Activated T-helper 2 cell treated with anti-CD3 and anti-CD28 coated beads, Interferon-gamma antibody, Interleukin-2, Interleukin-4, amounts not matched to agents 10 μg/mL and 5 μg/mL and 100 μg/mL, durations not matched to agents 14 hours and 24 hours and 36 hours (primary cell): ENCODE data around the gene HYOU1. TPM values are rescaled to one million over a fixed set of nuclear protein-coding genes. Genes with fewer than 3 reads are reported as not detected.
"Not testable (repeated sequence)": the region's sequence is repeated elsewhere in the genome, so short reads cannot be mapped to it uniquely, and the experiment has no call there.

Source experiments
- DNase-seq: peaks from one replicate; pipeline ENCODE4 v3.0.0; 2021; ENCODE audit warnings: low spot score
- H3K27ac Mint-ChIP-seq: one replicate; pipeline ENCODE4 v1.8.0; 2021; ENCODE audit warnings: mixed read lengths
- H3K27me3 Mint-ChIP-seq: one replicate; pipeline ENCODE4 v1.8.0; 2021; ENCODE audit warnings: low read depth, mixed read lengths
- H3K36me3 Mint-ChIP-seq: one replicate; pipeline ENCODE4 v1.8.0; 2021; ENCODE audit warnings: low read depth, mixed read lengths
- H3K4me1 Mint-ChIP-seq: one replicate; pipeline ENCODE4 v1.8.0; 2021; ENCODE audit warnings: low read depth, mixed read lengths
- H3K4me3 Mint-ChIP-seq: one replicate; pipeline ENCODE4 v1.8.0; 2021; ENCODE audit warnings: low read depth, mild to moderate bottlenecking, moderate library complexity, mixed read lengths
- H3K9me3 Mint-ChIP-seq: one replicate; pipeline ENCODE4 v1.8.0; 2021; ENCODE audit warnings: mixed read lengths
- intact Hi-C: fragments of 100-400 bp; cut with micrococcal nuclease; formaldehyde crosslinking; loops from one replicate; pipeline ENCODE4 v1.15.1; 2023
- total RNA-seq: library from RNA; stranded (reverse); gene quantifications from 2 replicates; pipeline ENCODE4 v1.2.3, GENCODE V29; 2022

The HYOU1 gene
- total RNA-seq, 1 donor from 2014 or later: 215 TPM

DNA sequence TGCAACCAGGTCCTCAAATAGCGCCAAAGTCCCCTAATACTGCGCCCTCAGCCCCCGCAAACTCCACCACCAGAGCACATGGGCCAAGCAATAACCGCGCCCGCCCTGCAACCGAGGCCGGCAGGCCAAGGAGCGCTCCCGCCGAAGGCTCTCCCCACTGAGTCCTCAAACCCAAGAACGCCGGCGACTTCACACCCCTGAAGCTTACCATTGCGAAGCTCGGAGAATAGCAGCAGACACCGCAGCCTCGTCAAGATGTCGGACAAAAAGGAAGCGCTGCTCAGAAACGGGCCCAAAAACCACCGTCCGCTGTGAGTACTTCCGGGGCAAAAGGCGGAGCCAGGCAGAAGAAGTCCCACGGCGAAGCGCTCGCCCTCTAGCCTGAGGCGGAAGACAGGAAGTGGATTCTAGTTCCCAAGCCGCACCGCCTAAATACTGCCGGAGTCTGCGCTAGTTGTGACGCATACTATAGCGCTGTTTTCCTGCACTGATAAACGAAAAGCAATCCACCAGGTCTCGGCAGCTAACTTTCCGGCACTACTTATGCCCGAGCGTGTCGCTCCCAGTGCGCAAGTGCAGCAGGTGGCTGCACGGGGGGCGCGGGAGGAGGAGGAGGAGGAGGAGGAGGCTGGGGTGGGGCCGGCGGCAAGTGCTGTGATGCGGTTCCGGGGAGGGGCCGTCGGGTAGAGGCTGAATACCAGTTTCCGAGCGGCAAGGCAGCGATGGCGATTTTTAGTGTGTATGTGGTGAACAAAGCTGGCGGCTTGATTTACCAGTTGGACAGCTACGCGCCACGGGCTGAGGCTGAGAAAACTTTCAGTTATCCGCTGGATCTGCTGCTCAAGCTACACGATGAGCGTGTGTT is 38.7 kb downstream of the HYOU1 start, which contains the start of the genes RPS25 and TRAPPC4:
TSS of gene RPS25 (minus strand) at position 270 of the 865 bp plus-strand sequence. CDS start at position 211, 59 bp downstream.
TSS of gene TRAPPC4 (plus strand) at position 693 of the 865 bp plus-strand sequence. CDS start at position 723, 30 bp downstream.
- intact Hi-C loops: loop anchor here (1.0 to 5.0 kb wide), 8 partner anchors 12 to 188 kb away; partner anchors contain the start of genes BCL9L, CBL, CENATAC and HMBS
- Mint-ChIP-seq H3K27ac (peak within 1 kb of the TSS; percentile 100), H3K4me1 (peaks cover 25% of the 10 kb centered on the region), H3K27me3 (no peaks in the 10 kb centered on the region), H3K36me3 (peaks cover 81% of the 10 kb centered on the region), H3K9me3 (no peaks in the 10 kb centered on the region), H3K4me3 (peak within 1 kb of the TSS; percentile 99)
- DNase-seq: peak; percentile 93

DNA sequence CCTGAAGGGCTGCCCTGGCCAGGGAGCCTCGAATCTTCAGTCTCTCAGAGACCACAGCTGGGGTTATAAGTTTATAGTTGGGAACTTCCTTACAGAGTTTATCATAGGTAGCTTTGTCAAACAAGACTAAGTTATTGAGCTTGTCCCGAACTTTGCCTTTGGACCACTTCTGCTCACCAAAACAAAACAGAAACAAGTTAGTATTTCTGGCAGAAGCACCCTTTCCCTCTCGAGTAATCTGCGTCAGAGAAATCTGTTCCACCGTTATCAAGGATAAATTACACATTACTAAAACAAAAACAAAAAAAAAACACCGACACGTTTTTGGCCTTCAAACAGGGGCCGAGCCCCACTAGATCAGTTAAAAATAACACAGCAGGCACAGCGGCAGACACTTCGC is 39.6 kb downstream of the HYOU1 start:
- Mint-ChIP-seq H3K4me3 (peak overlapping the region; percentile 99), H3K36me3 (peaks cover 82% of the 10 kb centered on the region), H3K4me1 (peaks cover 25% of the 10 kb centered on the region), H3K27ac (peak overlapping the region; percentile 100)
- not testable (repeated sequence) for H3K9me3 Mint-ChIP-seq, H3K27me3 Mint-ChIP-seq, DNase-seq
- intact Hi-C loops: loop anchor here (5.0 kb wide), 1 partner anchor 90 kb away; the partner anchor contains the start of gene BCL9L

DNA sequence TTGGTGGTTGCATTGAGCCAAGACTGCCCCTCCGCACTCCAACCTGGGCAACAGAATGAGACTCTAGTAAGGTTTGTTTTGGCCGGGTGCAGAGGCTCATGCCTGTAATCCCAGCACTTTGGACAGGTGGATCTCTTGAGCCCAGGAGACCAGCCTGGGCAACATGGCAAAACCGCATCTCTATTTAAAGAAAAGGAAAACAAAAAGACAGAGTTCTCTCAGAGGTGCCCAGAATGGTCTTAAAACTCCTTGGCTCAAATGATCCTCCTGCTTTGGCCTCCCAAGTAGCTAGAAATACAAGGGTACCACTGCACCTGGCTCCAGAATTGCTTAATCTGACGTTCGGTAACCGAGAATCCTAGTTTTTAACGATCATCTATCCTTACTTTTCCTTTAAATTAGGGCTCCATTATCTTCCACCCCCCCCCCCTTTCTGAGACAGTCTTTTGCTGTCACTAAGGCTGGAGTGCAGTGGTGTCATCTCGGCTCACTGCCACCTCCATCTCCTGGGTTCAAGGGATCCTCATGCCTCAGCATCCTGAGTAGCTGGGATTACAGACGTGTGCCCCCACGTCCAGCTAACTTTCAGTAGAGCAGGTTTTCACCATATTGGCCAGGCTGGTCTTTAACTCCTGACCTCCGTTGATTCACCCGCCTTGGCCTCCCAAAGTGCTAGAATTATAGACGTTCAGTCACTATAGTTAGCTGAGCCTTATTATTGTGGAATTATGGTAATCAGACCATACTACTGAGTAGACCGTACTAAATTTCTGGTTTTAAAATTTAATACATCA is 40.6 kb downstream of the HYOU1 start:
- intact Hi-C loops: loop anchor here (5.0 kb wide), 1 partner anchor 89 kb away; the partner anchor contains the start of gene BCL9L
- no peak for DNase-seq
- Mint-ChIP-seq H3K27me3 (no peaks in the 10 kb centered on the region), H3K36me3 (peaks cover 77% of the 10 kb centered on the region), H3K9me3 (no peaks in the 10 kb centered on the region), H3K4me1 (peaks cover 21% of the 10 kb centered on the region), H3K27ac (peak overlapping the region; percentile 100), H3K4me3 (peak overlapping the region; percentile 99)

DNA sequence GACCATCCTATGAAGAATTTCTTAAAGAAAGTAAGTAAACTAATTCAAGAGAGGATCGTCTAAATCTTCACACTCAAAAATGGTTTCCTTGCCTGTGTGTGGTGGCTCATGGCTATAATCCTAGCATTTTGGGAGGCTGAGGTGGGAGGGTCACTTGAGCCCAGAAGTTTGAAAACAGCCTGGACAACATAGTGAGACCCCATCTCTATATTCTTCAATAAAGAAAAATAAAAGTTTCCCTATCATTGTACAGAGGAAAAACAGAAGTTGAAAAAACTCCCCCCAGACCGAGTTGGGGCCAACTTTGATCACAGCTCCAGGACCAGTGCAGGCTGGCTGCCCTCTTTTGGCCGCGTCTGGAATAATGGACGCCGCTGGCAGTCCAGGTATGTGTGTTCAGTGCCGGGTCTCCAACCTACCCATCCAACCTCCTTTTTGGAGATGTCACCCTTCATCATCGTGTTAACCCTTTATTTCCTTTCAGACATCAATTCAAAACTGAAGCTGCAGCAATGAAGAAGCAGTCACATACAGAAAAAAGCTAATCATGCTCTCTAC is 41.9 kb downstream of the HYOU1 start:
- peak overlapping the region; percentile 35 for H3K4me3 Mint-ChIP-seq

DNA sequence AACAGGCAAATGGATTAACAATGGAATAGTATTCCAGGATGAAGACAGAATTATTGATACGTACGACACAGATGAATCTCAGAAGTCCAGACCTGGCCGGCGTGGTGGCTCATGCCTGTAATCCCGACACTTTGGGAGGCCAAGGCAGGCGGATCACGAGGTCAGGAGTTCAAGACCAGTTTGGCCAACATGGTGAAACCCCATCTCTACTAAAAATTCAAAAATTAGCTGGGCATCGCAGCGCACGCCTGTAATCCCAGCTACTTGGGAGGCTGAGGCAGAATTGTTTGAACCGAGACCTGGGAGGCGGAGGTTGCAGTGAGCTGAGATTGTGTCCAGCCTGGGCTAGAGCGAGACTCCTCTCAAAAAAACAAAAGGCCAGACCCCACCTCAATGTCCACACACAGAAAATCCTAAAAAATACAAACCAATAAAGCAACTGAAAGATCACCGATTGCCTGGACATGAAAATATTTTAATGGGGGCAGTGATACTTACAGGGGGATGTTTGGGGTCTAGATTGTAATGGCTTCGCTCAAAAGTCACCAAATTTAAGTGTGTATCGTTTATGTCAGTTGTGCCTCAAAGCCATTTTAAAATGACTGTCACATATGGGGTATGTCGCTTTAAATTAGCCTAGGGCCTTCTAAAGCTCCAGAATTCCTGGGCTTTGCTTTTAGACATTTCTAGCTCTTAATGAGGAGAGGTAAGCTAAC is 42.6 kb downstream of the HYOU1 start:
- no peaks in the 10 kb centered on the region for H3K9me3 Mint-ChIP-seq
- H3K4me3 Mint-ChIP-seq: no peak overlapping the region
- H3K36me3 Mint-ChIP-seq: peaks cover 71% of the 10 kb centered on the region
- intact Hi-C loops: no loop called here
- H3K27ac Mint-ChIP-seq: no peak overlapping the region
- H3K27me3 Mint-ChIP-seq: no peaks in the 10 kb centered on the region
- H3K4me1 Mint-ChIP-seq: peaks cover 12% of the 10 kb centered on the region
- DNase-seq: no peak

More for the DNA sequence above, 41.9 kb downstream of the HYOU1 start:
- Mint-ChIP-seq H3K4me1 (peaks cover 17% of the 10 kb centered on the region), H3K27ac (peak overlapping the region; percentile 41), H3K27me3 (no peaks in the 10 kb centered on the region), H3K36me3 (peaks cover 71% of the 10 kb centered on the region), H3K9me3 (no peaks in the 10 kb centered on the region)
- DNase-seq: no peak
- intact Hi-C loops: loop anchor here (5.0 kb wide), 1 partner anchor 88 kb away; the partner anchor contains the start of gene BCL9L

DNA sequence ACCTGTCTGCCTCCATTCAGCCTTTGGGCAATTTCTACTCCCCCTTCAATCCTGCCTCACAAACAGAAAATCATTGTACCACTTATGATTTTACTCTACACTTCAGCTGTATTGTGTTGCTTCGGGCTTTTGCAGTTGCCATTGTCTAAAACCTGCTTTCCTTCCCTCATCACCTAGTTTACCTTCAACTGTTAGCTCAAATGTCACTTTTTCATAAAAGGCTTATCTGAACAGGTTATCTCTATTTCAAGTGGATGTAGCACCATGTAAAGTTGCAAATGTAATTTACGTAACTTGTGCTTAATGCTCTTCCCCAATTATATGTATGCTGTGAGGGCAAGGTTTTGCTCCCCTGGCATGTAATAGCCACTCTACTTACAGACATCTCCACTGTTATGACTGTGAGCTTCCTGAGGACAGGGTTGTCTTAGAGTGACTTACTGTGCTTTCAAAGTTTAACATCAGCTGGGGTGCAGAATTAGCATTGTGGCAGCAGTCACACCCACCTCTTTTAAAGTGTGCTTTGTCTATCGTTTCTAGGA is 44.3 kb downstream of the HYOU1 start:
- Mint-ChIP-seq H3K36me3 (peaks cover 72% of the 10 kb centered on the region), H3K27me3 (no peaks in the 10 kb centered on the region), H3K4me1 (peaks cover 12% of the 10 kb centered on the region), H3K4me3 (no peak overlapping the region), H3K9me3 (no peaks in the 10 kb centered on the region), H3K27ac (no peak overlapping the region)
- DNase-seq: no peak
- intact Hi-C loops: no loop called here

DNA sequence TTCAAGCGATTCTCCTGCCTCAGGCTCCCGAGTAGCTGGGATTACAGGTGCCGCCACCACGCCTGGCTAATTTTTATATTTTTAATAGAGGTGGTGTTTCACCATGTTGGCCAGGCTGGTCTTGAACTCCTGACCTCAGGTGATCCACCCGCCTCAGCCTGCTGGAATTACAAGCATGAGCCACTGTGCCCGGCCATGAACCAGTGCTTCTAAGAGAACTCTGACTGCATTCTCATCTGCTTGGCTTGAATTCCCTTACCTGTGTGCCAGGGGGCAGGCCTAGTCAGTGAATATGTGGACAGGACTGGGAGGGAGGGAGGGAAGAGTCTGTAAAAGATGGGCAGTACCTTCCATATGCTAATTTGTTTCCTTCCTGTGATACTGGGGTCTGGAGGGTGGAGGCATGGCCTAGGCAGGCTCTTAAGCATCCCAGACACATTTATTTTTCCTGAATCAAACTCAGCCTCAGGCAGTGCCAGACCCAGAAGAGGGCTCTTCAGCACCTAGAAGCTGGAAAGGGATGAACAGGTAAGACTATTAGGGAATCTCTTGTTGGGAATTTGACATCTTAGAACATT is 45.4 kb downstream of the HYOU1 start:
- intact Hi-C loops: no loop called here
- Mint-ChIP-seq H3K9me3 (no peaks in the 10 kb centered on the region), H3K27ac (no peak overlapping the region), H3K36me3 (peaks cover 69% of the 10 kb centered on the region), H3K4me3 (no peak overlapping the region), H3K27me3 (no peaks in the 10 kb centered on the region), H3K4me1 (peaks cover 12% of the 10 kb centered on the region)
- no peak for DNase-seq

DNA sequence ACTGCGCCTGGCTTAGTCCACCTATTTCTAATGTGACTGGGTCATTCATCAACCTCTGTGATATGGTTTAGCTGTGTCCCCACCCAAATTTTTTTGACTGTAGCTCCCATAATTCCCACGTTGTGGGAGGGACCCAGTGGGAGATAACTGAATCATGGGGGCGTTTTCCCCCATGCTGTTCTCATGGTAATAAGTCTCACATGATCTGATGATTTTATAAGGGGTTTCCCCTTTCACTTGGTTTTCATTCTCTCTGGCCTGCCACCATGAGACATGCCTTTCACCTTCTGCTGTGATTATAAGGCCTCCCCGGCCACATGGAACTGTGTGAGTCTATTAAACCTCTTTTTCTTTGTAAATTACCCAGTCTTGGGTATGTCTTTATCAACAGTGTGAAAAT is 50.3 kb downstream of the HYOU1 start:
- Mint-ChIP-seq H3K4me3 (no peak overlapping the region), H3K9me3 (no peaks in the 10 kb centered on the region), H3K4me1 (peaks cover 2% of the 10 kb centered on the region), H3K27me3 (no peaks in the 10 kb centered on the region), H3K36me3 (peaks cover 53% of the 10 kb centered on the region), H3K27ac (no peak overlapping the region)
- intact Hi-C loops: no loop called here
- DNase-seq: no peak

DNA sequence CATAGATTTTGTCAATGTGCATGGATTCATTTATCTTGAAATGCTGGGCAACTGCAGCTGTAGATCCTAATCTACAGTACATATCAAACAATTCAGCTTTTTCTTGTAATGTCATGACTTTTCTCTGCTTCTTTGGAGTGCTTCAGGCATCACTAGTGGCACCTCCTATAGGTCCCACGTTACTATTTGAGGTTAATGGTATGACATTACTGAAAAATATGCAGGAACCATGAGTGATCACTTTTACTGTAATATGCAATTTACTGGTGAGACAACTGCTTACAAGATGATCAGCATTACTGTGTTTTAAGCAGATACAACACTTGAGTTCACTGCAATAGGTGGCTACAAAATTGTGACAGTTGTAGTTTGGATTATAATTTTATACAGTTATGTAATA is 56.1 kb downstream of the HYOU1 start:
- no peak overlapping the region for H3K4me3 Mint-ChIP-seq
- peaks cover 23% of the 10 kb centered on the region for H3K4me1 Mint-ChIP-seq
- no peak overlapping the region for H3K27ac Mint-ChIP-seq
- peaks cover 59% of the 10 kb centered on the region for H3K36me3 Mint-ChIP-seq
- no peak for DNase-seq
- intact Hi-C loops: no loop called here
- no peaks in the 10 kb centered on the region for H3K9me3 Mint-ChIP-seq
- no peaks in the 10 kb centered on the region for H3K27me3 Mint-ChIP-seq

DNA sequence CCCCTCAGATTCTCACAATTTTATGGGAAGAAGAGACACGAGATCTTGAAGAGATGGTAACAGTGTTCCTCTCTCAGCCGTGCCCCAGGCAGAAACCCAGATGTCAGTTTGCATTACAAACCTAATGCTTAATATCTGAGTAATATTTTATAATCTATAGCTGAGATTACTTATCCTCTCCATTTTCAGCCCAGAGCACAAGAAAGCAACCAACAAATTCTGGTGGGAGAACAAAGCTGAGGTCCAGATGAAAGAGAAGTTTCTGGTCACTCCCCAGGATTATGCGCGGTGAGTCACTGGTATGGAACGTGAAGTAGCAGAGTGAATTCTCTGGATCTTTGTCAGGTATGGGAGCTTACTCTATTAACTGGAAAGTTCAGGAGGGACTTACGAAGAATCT is 58.2 kb downstream of the HYOU1 start:
- Mint-ChIP-seq H3K27ac (peak overlapping the region; percentile 97), H3K4me1 (peaks cover 21% of the 10 kb centered on the region), H3K9me3 (no peaks in the 10 kb centered on the region), H3K27me3 (no peaks in the 10 kb centered on the region), H3K36me3 (peaks cover 56% of the 10 kb centered on the region), H3K4me3 (peak overlapping the region; percentile 99)
- DNase-seq: no peak
- intact Hi-C loops: loop anchor here (1.0 to 5.0 kb wide), 4 partner anchors 19 to 71 kb away; partner anchors contain the start of genes HYOU1, RPS25, SLC37A4 and TRAPPC4

DNA sequence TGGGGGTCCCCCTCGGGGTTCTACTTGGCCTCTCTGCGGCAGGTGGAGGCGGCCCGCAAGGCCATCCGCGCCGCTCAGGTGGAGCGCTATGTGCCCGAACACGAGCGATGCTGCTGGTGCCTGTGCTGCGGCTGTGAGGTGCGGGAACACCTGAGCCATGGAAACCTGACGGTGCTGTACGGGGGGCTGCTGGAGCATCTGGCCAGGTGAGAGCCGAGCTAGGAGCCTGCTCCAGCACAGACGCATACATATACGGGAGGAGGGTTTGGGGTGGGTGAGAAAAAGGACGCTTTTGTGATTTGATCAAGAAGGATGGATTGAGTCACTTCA is 58.7 kb downstream of the HYOU1 start:
- Mint-ChIP-seq H3K4me3 (peak overlapping the region; percentile 99), H3K36me3 (peaks cover 55% of the 10 kb centered on the region), H3K4me1 (peaks cover 21% of the 10 kb centered on the region), H3K27me3 (no peaks in the 10 kb centered on the region), H3K9me3 (no peaks in the 10 kb centered on the region), H3K27ac (peak overlapping the region; percentile 97)
- intact Hi-C loops: loop anchor here (1.0 to 5.0 kb wide), 4 partner anchors 20 to 70 kb away; partner anchors contain the start of genes HYOU1, RPS25, SLC37A4 and TRAPPC4
- DNase-seq: no peak
